ENCODE results near the gene KCNK17. TPM values are rescaled to one million over a fixed set of nuclear protein-coding genes. Genes with fewer than 3 reads are reported as not detected.
A peak's percentile ranks its signal among the peaks of the same experiment; 100 is the strongest.

Gene KCNK17
- total RNA-seq, 1 experiment from 2014 or later: not detected

- Histone ChIP-seq H3K36me3 (ENCODE audit: control insufficient read depth, insufficient read depth, low read length) (no peaks in the 10 kb centered on the region), H3K9me3 (no peaks in the 10 kb centered on the region), H3K4me1 (peaks cover 9% of the 10 kb centered on the region), H3K4me3 (ENCODE audit: low read depth, low read length) (no peak overlapping the region), H3K27me3 (replicated peaks; ENCODE audit: control insufficient read depth, insufficient read depth, low read length) (no peaks in the 10 kb centered on the region)
- Mint-ChIP-seq H3K36me3 (ENCODE audit: insufficient read depth, unreplicated experiment) (no peaks in the 10 kb centered on the region), H3K4me3 (ENCODE audit: unreplicated experiment) (no peak overlapping the region), H3K27ac (ENCODE audit: unreplicated experiment) (no peak overlapping the region), H3K4me1 (ENCODE audit: low read depth, unreplicated experiment) (peaks cover 7% of the 10 kb centered on the region), H3K9me3 (ENCODE audit: unreplicated experiment) (no peaks in the 10 kb centered on the region), H3K27me3 (ENCODE audit: insufficient read depth, unreplicated experiment) (no peaks in the 10 kb centered on the region)
- no peak for TF ChIP-seq CTCF (IDR thresholded peaks at IDR 0.05; ENCODE audit: insufficient read depth in 1 of 2, low read depth in 1 of 2, low read length in 1 of 2, severe bottlenecking in 1 of 2, unreplicated experiment in 1 of 2)
- no TSS peak for BruUV-seq (replicated peaks)
- intact Hi-C loops (cut with micrococcal nuclease; ENCODE audit: unreplicated experiment): loop anchor here (1.0 to 2.0 kb wide), 6 partner anchors 37 to 331 kb away; partner anchors contain the start of gene KCNK5
- POLR2A ChIA-PET: interaction anchor here (0.6 kb wide), 1 partner anchor 145 kb away, joined by 9 read pairs; no protein-coding TSS in a partner anchor
- CTCF ChIA-PET: interaction anchor here (1.0 to 2.9 kb wide), 14 partner anchors 23 to 306 kb away, joined by 3 to 34 read pairs (median 5); no protein-coding TSS in a partner anchor
- no peak for DNase-seq
Measured at GRCh38 chr6:39303425-39304153, 10.6 kb downstream of the KCNK17 start.

DNA sequence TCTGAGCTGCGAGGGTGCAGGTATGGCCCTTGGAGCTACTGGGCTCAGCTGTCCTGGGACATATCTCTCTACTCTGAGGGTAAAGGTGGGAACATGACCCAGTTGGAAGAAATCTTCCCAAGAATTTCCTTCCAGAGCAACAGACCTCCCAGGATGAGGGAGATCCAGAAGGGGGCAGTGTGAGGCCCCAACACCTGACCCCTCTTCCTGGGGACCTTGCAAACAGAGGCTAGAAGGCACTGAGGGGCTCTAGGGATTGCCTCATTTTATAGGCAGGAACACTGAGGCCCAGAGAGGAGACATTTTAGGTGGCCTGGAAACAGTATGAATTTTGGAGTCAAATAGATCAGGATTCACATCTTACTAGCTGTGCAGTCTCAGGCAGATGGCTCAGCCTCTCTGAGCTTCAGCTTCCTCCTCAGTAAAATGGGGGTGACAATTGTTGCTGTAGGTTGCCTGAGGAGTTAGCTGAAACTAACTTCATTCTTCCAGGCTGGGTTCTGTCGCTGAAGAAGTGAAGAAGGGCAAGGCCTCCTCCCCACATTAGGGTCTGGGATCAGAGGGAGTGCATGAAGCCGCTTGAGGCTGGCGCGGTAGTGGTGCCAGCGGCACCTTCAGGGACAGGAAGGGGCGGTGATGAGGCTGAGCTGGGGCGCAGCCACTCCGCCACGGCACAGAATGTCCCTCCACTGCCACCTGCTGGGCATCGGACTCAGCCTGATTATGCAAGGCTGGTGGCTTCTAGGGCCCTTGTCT, 11.4 kb downstream of the KCNK17 start:
- no peaks in the 10 kb centered on the region for H3K9me3 ChIP-seq
- H3K4me1 Mint-ChIP-seq (ENCODE audit: low read depth, unreplicated experiment): peaks cover 10% of the 10 kb centered on the region
- no TSS peak for BruUV-seq (replicated peaks)
- H3K9me3 Mint-ChIP-seq (ENCODE audit: unreplicated experiment): no peaks in the 10 kb centered on the region
- H3K27ac Mint-ChIP-seq (ENCODE audit: unreplicated experiment): no peak overlapping the region
- ChIA-PET CTCF (interaction anchor here (0.6 to 2.9 kb wide), 15 partner anchors 22 to 306 kb away, joined by 3 to 34 read pairs (median 5); no protein-coding TSS in a partner anchor), POLR2A (no interaction called here)
- intact Hi-C loops (cut with micrococcal nuclease; ENCODE audit: unreplicated experiment): loop anchor here (1.0 to 2.0 kb wide), 6 partner anchors 36 to 330 kb away; partner anchors contain the start of gene KCNK5
- H3K36me3 Mint-ChIP-seq (ENCODE audit: insufficient read depth, unreplicated experiment): no peaks in the 10 kb centered on the region
- no peaks in the 10 kb centered on the region for H3K27me3 Mint-ChIP-seq (ENCODE audit: insufficient read depth, unreplicated experiment)
- peak; percentile 87 to 90 for TF ChIP-seq CTCF (IDR thresholded peaks at IDR 0.05; ENCODE audit: insufficient read depth in 1 of 2, low read depth in 1 of 2, low read length in 1 of 2, severe bottlenecking in 1 of 2, unreplicated experiment in 1 of 2)
- peak; percentile 84 to 88 for DNase-seq
- no peaks in the 10 kb centered on the region for H3K36me3 ChIP-seq (ENCODE audit: control insufficient read depth, insufficient read depth, low read length)
- H3K4me3 Mint-ChIP-seq (ENCODE audit: unreplicated experiment): peak overlapping the region; percentile 57
- H3K4me3 ChIP-seq (ENCODE audit: low read depth, low read length): no peak overlapping the region
- H3K4me1 ChIP-seq: peaks cover 17% of the 10 kb centered on the region
- no peaks in the 10 kb centered on the region for H3K27me3 ChIP-seq (replicated peaks; ENCODE audit: control insufficient read depth, insufficient read depth, low read length)

GRCh38 chr6:39302011-39302410, 12.2 kb downstream of the KCNK17 start:
- DNase-seq: no peak
- Histone ChIP-seq H3K9me3 (no peaks in the 10 kb centered on the region), H3K27me3 (replicated peaks; ENCODE audit: control insufficient read depth, insufficient read depth, low read length) (no peaks in the 10 kb centered on the region), H3K36me3 (ENCODE audit: control insufficient read depth, insufficient read depth, low read length) (no peaks in the 10 kb centered on the region), H3K4me3 (ENCODE audit: low read depth, low read length) (no peak overlapping the region), H3K4me1 (peaks cover 21% of the 10 kb centered on the region)
- CTCF ChIA-PET: interaction anchor here (1.2 to 2.9 kb wide), 6 partner anchors 21 to 200 kb away, joined by 3 to 34 read pairs (median 9); no protein-coding TSS in a partner anchor
- intact Hi-C loops (cut with micrococcal nuclease; ENCODE audit: unreplicated experiment): loop anchor here (2.0 kb wide), 3 partner anchors 35 to 329 kb away; no protein-coding TSS in a partner anchor
- Mint-ChIP-seq H3K27me3 (ENCODE audit: insufficient read depth, unreplicated experiment) (no peaks in the 10 kb centered on the region), H3K36me3 (ENCODE audit: insufficient read depth, unreplicated experiment) (no peaks in the 10 kb centered on the region), H3K9me3 (ENCODE audit: unreplicated experiment) (no peaks in the 10 kb centered on the region), H3K27ac (ENCODE audit: unreplicated experiment) (no peak overlapping the region), H3K4me1 (ENCODE audit: low read depth, unreplicated experiment) (peaks cover 14% of the 10 kb centered on the region), H3K4me3 (ENCODE audit: unreplicated experiment) (no peak overlapping the region)
- no peak for TF ChIP-seq CTCF (IDR thresholded peaks at IDR 0.05; ENCODE audit: insufficient read depth in 1 of 2, low read depth in 1 of 2, low read length in 1 of 2, severe bottlenecking in 1 of 2, unreplicated experiment in 1 of 2)
- no TSS peak for BruUV-seq (replicated peaks)
- POLR2A ChIA-PET: no interaction called here

Measured in Caco-2 (cell line).